Stimulated activated naive CD8-positive, alpha-beta T cell treated with anti-CD3 and anti-CD28 coated beads, Interleukin-15, Interleukin-2, amounts not matched to agents 100 ng/mL and 50 ng/mL, for 24 hours (primary cell): ENCODE measurements around the gene KSR2.

Experiments used
- H3K27ac Mint-ChIP-seq: one replicate; pipeline ENCODE4 v1.8.0; 2021; ENCODE audit warnings: mild to moderate bottlenecking, mixed read lengths
- H3K27me3 Mint-ChIP-seq: one replicate; pipeline ENCODE4 v1.8.0; 2021; ENCODE audit warnings: mixed read lengths
- H3K36me3 Mint-ChIP-seq: one replicate; pipeline ENCODE4 v1.8.0; 2021; ENCODE audit warnings: low read depth, mixed read lengths
- H3K4me1 Mint-ChIP-seq: one replicate; pipeline ENCODE4 v1.8.0; 2021; ENCODE audit warnings: low read depth, mixed read lengths
- H3K4me3 Mint-ChIP-seq: one replicate; pipeline ENCODE4 v1.8.0; 2021; ENCODE audit warnings: mild to moderate bottlenecking, mixed read lengths
- H3K9me3 Mint-ChIP-seq: one replicate; pipeline ENCODE4 v1.8.0; 2021; ENCODE audit warnings: mixed read lengths

Gene KSR2

GRCh38 chr12:117684471-117684870 is 284.3 kb downstream of the KSR2 start:
- peaks cover 15% of the 10 kb centered on the region for H3K27me3 Mint-ChIP-seq

GRCh38 chr12:117680312-117680711 is 288.5 kb downstream of the KSR2 start:
- no peaks in the 10 kb centered on the region for H3K36me3 Mint-ChIP-seq
- no peak overlapping the region for H3K27ac Mint-ChIP-seq
- no peaks in the 10 kb centered on the region for H3K4me1 Mint-ChIP-seq
- peaks cover 3% of the 10 kb centered on the region for H3K9me3 Mint-ChIP-seq
- H3K27me3 Mint-ChIP-seq: peaks cover 4% of the 10 kb centered on the region
- no peak overlapping the region for H3K4me3 Mint-ChIP-seq

More at GRCh38 chr12:117684471-117684870, 284.3 kb downstream of the KSR2 start:
- Mint-ChIP-seq H3K4me1 (no peaks in the 10 kb centered on the region), H3K4me3 (no peak overlapping the region), H3K9me3 (peaks cover 11% of the 10 kb centered on the region), H3K36me3 (no peaks in the 10 kb centered on the region), H3K27ac (no peak overlapping the region)

GRCh38 chr12:117679776-117680175 is 289.0 kb downstream of the KSR2 start:
- no peak overlapping the region for H3K27ac Mint-ChIP-seq
- H3K36me3 Mint-ChIP-seq: no peaks in the 10 kb centered on the region
- H3K27me3 Mint-ChIP-seq: no peaks in the 10 kb centered on the region
- H3K9me3 Mint-ChIP-seq: peaks cover 3% of the 10 kb centered on the region
- H3K4me3 Mint-ChIP-seq: no peak overlapping the region
- H3K4me1 Mint-ChIP-seq: no peaks in the 10 kb centered on the region

GRCh38 chr12:117674763-117675162 is 294.0 kb downstream of the KSR2 start:
- Mint-ChIP-seq H3K27ac (no peak overlapping the region), H3K36me3 (no peaks in the 10 kb centered on the region), H3K4me3 (no peak overlapping the region), H3K4me1 (no peaks in the 10 kb centered on the region), H3K27me3 (no peaks in the 10 kb centered on the region), H3K9me3 (no peaks in the 10 kb centered on the region)

GRCh38 chr12:117674313-117674712 is 294.5 kb downstream of the KSR2 start:
- Mint-ChIP-seq H3K9me3 (no peaks in the 10 kb centered on the region), H3K4me3 (no peak overlapping the region), H3K27ac (no peak overlapping the region), H3K36me3 (no peaks in the 10 kb centered on the region), H3K27me3 (no peaks in the 10 kb centered on the region), H3K4me1 (no peaks in the 10 kb centered on the region)

GRCh38 chr12:117671734-117672133 is 297.1 kb downstream of the KSR2 start:
- no peaks in the 10 kb centered on the region for H3K36me3 Mint-ChIP-seq
- H3K9me3 Mint-ChIP-seq: no peaks in the 10 kb centered on the region
- no peak overlapping the region for H3K27ac Mint-ChIP-seq
- no peaks in the 10 kb centered on the region for H3K27me3 Mint-ChIP-seq
- H3K4me1 Mint-ChIP-seq: no peaks in the 10 kb centered on the region
- H3K4me3 Mint-ChIP-seq: no peak overlapping the region

GRCh38 chr12:117664169-117664568 is 304.6 kb downstream of the KSR2 start:
- H3K36me3 Mint-ChIP-seq: no peaks in the 10 kb centered on the region
- H3K27ac Mint-ChIP-seq: no peak overlapping the region
- peaks cover 3% of the 10 kb centered on the region for H3K27me3 Mint-ChIP-seq
- no peaks in the 10 kb centered on the region for H3K4me1 Mint-ChIP-seq
- H3K9me3 Mint-ChIP-seq: no peaks in the 10 kb centered on the region
- no peak overlapping the region for H3K4me3 Mint-ChIP-seq

- Mint-ChIP-seq H3K27ac (no peak overlapping the region), H3K27me3 (peaks cover 3% of the 10 kb centered on the region), H3K36me3 (no peaks in the 10 kb centered on the region), H3K4me3 (no peak overlapping the region), H3K4me1 (no peaks in the 10 kb centered on the region), H3K9me3 (peaks cover 3% of the 10 kb centered on the region)
Observed at GRCh38 chr12:117662620-117663395, 306.0 kb downstream of the KSR2 start.

- H3K27me3 Mint-ChIP-seq: peaks cover 3% of the 10 kb centered on the region
- H3K4me1 Mint-ChIP-seq: no peaks in the 10 kb centered on the region
- H3K9me3 Mint-ChIP-seq: peaks cover 4% of the 10 kb centered on the region
- no peak overlapping the region for H3K4me3 Mint-ChIP-seq
- no peak overlapping the region for H3K27ac Mint-ChIP-seq
- no peaks in the 10 kb centered on the region for H3K36me3 Mint-ChIP-seq
Observed at GRCh38 chr12:117662220-117662619, 306.6 kb downstream of the KSR2 start.

GRCh38 chr12:117661471-117661870 is 307.3 kb downstream of the KSR2 start:
- H3K4me3 Mint-ChIP-seq: no peak overlapping the region
- H3K36me3 Mint-ChIP-seq: no peaks in the 10 kb centered on the region
- no peaks in the 10 kb centered on the region for H3K4me1 Mint-ChIP-seq
- H3K27ac Mint-ChIP-seq: no peak overlapping the region
- peaks cover 4% of the 10 kb centered on the region for H3K9me3 Mint-ChIP-seq
- H3K27me3 Mint-ChIP-seq: peaks cover 3% of the 10 kb centered on the region

GRCh38 chr12:117660896-117661295 is 307.9 kb downstream of the KSR2 start:
- no peaks in the 10 kb centered on the region for H3K4me1 Mint-ChIP-seq
- H3K4me3 Mint-ChIP-seq: no peak overlapping the region
- no peaks in the 10 kb centered on the region for H3K36me3 Mint-ChIP-seq
- peaks cover 3% of the 10 kb centered on the region for H3K27me3 Mint-ChIP-seq
- peaks cover 4% of the 10 kb centered on the region for H3K9me3 Mint-ChIP-seq
- H3K27ac Mint-ChIP-seq: no peak overlapping the region

- peaks cover 3% of the 10 kb centered on the region for H3K27me3 Mint-ChIP-seq
- H3K27ac Mint-ChIP-seq: no peak overlapping the region
- H3K4me3 Mint-ChIP-seq: no peak overlapping the region
- no peaks in the 10 kb centered on the region for H3K4me1 Mint-ChIP-seq
- peaks cover 4% of the 10 kb centered on the region for H3K9me3 Mint-ChIP-seq
- H3K36me3 Mint-ChIP-seq: no peaks in the 10 kb centered on the region
Observed at GRCh38 chr12:117658226-117658625, 310.6 kb downstream of the KSR2 start.

GRCh38 chr12:117649796-117650195 is 319.0 kb downstream of the KSR2 start:
- Mint-ChIP-seq H3K27ac (no peak overlapping the region), H3K9me3 (no peaks in the 10 kb centered on the region), H3K27me3 (peaks cover 4% of the 10 kb centered on the region), H3K4me3 (no peak overlapping the region), H3K36me3 (no peaks in the 10 kb centered on the region), H3K4me1 (no peaks in the 10 kb centered on the region)

- no peaks in the 10 kb centered on the region for H3K4me1 Mint-ChIP-seq
- no peak overlapping the region for H3K27ac Mint-ChIP-seq
Observed at GRCh38 chr12:117646520-117646919, 322.3 kb downstream of the KSR2 start.

GRCh38 chr12:117645473-117645872 is 323.3 kb downstream of the KSR2 start:
- no peaks in the 10 kb centered on the region for H3K36me3 Mint-ChIP-seq
- no peak overlapping the region for H3K4me3 Mint-ChIP-seq
- H3K9me3 Mint-ChIP-seq: no peaks in the 10 kb centered on the region
- peaks cover 7% of the 10 kb centered on the region for H3K27me3 Mint-ChIP-seq
- H3K4me1 Mint-ChIP-seq: no peaks in the 10 kb centered on the region
- no peak overlapping the region for H3K27ac Mint-ChIP-seq

More at GRCh38 chr12:117646520-117646919, 322.3 kb downstream of the KSR2 start:
- H3K36me3 Mint-ChIP-seq: no peaks in the 10 kb centered on the region
- peaks cover 4% of the 10 kb centered on the region for H3K27me3 Mint-ChIP-seq
- H3K9me3 Mint-ChIP-seq: no peaks in the 10 kb centered on the region
- H3K4me3 Mint-ChIP-seq: no peak overlapping the region

GRCh38 chr12:117643971-117644370 is 324.8 kb downstream of the KSR2 start:
- Mint-ChIP-seq H3K4me1 (no peaks in the 10 kb centered on the region), H3K4me3 (no peak overlapping the region), H3K27me3 (peaks cover 7% of the 10 kb centered on the region), H3K27ac (no peak overlapping the region), H3K9me3 (no peaks in the 10 kb centered on the region), H3K36me3 (no peaks in the 10 kb centered on the region)
